HG03066 (cell line): ENCODE measurements around the gene EPN1.

Source experiments
- ATAC-seq: cut with Tn5 transposase; IDR thresholded peaks from one replicate; pipeline ENCODE4 v1.9.1; 2021; ENCODE audit warnings: low read depth; ENCODE audit not compliant: unreplicated experiment

EPN1 gene

DNA sequence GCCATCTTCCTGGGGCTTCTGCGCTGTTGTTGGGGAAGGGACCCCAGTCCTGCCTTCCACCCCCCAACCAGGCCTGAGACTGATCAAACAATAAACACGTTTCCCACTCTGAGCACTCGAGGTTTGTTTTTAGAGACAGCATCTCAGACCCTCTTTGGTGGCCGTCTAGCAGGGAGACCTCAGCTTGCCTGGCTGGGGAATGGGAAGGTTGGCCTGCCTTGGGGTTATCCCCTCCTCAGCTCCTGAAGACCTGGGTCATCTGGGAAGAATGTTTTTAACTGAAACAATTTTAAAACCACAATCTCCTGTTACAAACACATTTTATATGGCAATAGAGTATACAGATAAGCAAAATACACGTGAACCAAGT, 29.5 kb upstream of the EPN1 start:
- ATAC-seq: no peak

DNA sequence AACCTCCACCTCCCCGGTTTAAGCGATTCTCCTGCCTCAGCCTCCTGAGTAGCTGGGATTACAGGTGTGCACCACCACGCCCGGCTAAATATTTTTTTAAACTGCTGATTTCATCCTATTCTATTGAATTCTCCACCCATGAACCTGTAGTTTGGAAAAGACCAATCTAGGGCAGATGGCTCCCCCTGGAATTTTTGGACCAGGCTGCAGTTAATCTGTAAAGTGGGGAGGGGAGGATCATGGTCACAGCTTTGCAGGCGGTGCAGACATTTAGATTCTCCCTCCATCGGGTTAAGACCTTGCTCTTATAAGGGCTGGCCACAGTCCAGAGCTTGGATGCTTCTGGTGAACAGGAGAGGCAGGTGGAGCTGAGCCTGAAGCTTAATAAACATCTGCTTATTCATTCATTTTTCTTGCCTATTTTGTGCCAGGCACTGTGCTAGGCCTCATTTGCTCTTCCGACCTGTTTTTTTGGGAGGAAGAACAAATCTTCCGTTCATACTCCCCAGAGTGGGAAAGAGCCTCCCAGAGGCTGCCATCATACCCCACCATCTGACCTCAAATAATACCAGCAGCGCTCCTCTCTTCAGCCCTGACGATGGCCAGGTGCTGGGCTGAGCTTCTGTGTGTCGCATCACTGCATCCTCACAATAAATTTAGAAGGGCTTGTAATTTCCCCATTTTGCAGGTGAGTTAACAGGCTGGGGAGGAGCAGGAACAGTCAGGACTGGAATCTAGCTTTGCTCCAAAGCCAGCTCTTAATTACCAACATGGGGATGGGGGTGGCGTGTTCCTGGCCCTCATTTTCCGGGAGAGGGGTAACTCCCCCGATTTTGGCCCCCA, 27.9 kb upstream of the EPN1 start:
- ATAC-seq: no peak

DNA sequence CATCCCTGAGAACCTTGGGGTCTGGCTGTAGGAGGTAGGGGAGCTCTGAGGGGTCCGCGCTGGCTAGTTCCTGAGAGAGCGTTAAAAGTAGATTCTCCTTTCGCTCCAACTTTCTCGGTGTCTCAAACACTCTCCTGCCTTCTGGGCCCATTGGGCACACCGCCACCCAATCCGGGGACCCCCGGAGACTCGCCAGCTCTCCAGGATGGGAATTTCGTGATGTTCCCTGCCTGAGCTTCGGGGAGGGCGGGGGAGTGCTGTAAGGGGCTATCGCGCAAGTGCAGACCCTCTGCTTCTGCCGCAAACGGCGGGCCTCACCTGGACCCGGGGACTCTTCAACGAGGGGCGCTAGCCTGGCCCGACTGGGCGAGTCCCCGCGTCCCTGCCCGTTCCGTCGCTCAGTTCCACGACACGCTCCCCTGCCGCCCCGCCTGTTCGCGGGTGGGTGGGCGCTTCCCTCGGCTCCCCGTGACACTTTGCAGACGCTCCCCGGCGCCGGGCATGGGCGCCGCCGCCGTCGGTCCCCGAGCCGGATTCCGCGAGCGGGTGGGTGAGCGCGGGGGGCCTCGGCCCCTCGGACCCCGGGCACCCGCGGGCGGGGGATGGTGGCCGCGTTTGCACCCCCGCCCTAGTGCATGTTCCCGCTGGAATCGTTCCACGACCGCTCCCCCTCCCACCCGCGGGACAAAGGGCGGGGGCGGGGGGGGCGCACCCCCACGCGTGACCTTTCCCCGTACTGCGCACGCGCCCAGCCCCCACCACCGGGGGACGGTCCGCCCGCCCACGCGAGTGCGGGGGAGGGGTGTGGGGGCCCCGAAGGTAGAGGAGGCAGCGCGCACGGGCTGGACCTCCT, 27.1 kb upstream of the EPN1 start, which contains the start of gene CCDC106:
TSS of gene CCDC106 (plus strand) at position 481 of the 853 bp plus-strand sequence. CDS start 835 bp downstream, outside the sequence.
- ATAC-seq: no peak

DNA sequence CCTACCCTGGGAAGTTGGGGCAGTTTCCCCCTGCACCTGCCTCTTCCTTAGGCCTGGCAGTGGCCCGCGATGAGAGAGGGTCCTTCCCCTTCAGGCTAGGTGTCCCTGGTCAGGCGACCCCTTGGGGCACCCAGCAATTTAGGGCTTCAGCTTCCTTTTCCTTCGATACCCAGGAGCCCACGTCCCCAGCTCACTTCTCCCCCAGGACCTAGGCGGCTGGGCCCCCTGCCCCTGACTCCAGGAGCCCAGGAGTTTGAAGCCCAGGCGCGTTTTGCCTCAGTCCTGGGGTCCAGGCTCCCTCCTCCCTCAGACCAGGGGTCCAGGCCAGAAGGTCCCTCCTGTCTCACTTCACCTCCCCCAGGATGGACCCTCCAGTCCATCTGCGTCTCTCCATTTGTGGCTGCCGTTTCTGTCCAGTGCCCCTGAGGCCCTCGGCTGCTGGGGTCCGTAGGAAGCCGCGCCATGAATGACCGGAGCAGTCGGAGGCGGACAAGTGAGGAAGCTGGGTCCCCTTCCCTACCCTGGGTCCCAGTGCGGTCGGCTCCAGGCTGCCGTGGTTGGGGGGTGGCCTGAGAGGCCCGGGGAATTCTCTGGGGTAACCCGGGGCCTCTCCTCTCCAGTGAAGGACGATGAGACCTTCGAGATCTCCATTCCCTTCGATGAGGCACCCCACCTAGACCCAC, 26.3 kb upstream of the EPN1 start:
- ATAC-seq: no peak

DNA sequence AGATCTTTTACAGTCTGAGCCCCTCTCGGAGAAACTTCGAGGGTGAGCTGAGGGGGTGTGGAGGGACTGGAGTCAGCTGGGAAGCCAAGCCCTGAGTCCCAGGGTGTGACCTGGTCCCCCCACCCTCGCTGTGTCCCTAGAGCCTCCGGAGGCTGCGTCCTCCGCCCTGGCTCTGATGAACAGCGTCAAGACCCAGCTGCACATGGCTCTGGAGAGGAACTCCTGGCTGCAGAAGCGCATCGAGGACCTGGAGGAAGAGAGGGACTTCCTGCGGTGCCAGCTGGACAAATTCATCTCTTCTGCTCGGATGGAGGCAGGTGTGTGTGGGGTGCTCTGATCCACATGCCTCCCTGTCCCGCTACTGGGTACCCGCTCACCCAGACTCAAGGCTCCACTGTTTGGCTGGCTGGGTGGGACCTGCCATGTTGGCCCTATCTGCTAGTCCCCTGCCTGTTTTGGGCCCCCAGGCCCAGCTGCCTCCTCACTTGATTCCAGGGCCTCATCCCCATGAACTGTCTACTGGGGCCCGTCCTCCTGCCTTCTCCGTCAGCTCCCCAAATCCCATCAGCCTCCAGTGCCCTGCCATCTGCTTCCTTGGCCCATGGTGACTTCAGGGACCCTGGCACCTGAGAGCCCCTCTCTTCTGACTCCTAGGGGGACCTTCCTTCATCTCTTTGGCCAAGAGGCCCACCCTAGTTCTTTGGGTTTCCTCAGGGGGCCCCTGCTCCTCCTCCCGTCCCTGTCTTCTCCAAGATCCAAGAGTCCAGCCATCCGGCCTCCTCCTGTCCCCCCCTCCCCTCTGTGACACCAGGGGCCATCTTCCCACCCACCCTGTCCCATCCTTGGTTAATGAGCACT, 25.5 kb upstream of the EPN1 start:
- ATAC-seq: no peak

DNA sequence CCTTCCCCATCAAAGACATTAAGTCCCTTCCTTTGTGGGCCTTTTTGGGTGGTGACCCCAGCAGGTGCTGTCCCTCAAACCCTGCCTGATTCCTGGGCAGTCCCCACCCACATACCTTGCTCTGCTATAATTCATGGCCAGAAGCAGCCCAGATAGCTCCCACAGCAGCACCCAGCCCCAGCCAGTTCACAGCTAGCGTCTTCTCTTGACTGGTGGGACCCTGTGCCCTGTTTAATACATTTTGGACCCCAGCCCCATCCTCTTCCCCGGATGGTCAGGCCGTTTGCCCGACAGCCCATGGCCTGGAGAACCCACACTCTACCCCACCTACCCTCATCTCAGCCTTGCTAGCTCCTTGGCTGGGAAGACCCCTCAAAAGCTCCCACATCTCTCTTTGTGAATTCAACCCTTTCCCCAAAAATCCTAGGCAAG, 24.9 kb upstream of the EPN1 start:
- no peak for ATAC-seq

DNA sequence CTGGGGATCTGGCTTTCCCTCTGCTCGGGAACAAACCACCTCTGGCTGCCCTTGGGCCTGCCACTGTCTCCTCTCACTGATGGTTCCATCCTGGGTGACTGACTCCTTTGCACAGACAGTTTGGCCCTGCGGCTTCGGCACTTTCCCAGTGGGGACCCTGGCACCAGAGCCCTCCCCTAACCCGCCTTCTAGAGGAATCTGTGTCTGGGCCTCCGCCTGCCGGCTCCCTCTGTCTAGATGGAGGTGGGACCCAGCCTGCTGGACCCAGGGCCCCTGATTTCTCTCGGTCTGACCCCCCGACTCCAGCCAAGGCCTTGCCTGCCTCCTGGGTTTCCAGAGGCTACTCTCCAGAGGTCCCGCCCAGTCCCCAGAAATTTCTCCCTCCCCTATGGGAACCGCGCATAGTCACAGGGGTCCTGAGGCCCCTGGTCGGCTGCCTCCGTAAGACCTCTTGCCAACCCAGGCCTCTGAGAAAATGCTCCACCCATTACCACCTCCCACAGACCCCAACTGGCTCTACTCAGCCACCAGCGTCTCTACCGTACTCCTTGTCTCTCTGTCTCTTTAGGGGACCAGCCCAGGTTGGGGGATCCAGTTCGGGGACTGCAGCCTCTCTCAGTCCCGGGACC, 24.3 kb upstream of the EPN1 start:
- no peak for ATAC-seq

DNA sequence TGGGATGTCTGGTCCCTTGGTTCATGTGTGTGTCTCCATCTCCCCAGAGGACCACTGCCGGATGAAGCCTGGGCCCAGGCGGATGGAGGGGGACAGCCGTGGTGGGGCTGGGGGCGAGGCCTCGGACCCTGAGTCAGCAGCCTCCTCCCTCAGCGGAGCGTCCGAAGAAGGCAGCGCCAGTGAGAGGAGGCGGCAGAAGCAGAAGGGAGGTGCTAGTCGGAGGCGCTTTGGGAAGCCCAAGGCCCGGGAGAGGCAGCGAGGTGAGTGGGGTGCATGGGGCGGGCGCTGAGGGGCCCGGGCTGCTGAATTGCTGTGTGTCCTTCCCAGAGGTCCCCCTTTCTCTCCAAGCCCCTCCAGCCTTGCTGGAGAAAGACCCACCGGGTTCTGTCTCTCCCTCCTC, 23.8 kb upstream of the EPN1 start:
- ATAC-seq: no peak

DNA sequence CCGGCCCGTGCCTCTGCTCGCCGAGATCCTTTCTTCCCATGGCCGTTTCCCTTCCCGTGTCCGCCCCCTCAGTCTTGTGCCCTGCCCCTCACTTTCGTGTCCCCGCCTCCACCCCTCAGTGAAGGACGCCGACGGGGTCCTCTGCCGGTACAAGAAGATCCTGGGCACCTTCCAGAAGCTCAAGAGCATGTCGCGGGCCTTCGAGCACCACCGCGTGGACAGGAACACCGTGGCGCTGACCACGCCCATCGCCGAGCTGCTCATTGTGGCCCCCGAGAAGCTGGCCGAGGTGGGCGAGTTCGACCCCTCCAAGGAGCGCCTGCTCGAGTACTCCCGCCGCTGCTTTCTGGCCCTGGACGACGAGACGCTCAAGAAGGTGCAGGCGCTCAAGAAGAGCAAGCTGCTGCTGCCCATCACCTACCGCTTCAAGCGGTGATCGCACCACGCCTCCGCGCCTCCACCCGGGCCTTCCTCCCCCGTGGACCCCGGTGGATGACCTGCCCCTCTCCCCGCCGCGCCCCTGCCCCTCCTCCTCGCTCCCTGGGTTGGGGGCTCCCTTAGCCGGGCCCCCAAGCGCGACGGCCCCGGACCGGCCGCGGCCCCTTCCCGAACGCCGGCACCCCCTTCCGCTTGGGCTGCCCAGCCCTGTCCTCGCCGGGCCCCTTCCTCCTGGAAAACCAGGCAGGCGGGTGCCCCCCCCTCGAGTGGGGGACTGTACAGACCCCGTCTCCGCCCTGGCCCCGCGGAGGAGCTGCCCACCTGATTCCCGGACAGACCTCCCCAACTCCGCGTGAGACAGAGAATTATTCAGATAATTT, 22.5 kb upstream of the EPN1 start:
- ATAC-seq: no peak

DNA sequence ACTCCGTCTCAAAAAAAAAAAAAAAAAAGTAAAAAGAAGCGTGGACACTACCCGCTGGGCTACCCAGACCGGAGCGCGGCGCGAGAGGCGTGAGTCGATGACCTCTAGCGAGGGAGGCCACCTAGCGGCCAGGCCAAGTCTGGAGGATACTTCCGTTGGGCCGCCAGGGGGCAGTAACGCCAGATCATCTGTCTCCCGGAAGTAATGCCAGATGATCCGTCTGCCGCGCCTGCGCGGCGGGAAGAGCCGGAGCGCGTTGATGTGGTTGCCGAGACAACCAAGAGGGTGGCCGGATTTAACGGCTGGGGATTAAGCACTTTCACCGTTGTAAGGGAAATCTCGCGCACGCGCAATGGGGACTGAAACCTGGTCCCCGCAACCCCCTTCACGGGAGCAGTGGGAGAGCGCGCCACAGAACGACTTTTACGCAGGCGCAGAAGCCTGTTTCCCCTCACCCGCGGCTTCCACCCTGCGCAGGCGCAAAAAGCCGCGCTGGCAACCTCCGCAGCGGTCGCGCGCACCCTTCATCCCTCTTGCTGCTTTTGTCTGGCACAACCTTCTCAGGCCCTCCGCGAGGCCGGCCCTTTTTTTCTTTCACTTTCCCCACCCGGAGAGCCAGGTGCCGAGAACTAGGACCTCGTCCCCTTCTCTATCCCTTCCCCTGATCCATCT, 21.2 kb upstream of the EPN1 start:
- peak; percentile 38 for ATAC-seq

DNA sequence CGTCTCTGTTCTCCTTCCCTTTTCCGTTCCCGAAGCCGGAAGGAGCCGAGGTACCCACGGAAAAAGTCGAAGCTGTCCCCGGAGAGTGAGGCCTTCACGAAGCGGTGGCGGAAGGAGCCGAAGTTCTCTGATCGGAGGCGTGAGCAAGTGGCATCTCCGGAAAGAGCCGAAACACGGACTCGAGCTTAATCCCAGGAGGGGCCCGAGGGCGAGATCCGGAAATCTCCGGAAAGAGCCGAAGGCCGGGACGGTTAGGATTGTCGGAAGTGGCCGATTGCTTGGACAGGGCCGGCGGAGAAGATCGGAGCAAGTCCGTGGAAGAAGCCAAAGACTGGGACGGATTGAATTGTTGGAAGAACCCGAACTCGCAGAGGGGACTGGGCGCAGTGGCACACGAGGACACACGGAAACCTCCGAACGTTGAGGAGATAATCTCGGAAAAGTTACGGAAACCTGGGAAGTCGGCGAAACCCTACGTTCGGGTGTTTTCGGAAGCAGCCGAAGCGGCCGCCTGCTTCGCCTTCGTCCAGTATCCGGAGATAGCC, 20.6 kb upstream of the EPN1 start:
- peak; percentile 51 for ATAC-seq

DNA sequence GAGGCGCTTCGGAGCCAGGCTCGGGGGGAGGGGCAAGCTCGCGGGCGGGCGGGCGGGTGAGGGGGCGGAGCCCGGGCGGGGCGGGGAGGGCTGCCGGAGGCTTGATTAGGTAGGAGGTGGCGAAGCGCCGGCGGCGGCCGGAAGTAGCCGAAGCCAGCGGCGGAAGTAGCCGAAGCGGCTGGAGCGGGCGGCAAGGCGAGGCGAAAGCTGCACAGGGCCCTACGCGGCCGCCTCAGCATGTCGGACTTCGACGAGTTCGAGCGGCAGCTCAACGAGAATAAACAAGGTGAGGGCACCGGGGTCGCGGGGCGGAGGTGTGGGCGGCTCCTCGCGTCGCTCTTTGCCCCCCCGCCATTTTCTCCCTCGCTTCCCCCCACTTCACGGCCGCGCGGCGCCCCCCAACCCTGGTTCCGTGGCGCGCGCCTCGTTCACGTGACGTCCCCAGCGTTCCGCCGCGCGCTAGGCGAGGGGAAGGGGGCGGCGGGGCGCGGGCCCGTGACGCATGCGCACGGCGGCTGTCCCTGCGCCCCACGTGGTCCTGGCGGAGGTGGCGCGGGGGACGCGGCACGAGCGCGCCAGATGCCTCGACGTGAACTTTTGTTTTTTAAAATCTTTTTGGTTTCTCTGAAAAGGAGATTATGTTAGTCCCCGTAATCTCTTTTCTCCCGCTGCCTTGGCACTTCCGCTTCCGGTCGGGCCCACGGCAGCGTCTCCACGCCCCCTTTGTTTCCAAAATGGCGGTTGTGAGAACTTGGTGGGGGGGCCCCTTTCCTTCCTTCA, 20.0 kb upstream of the EPN1 start, which contains the start of gene U2AF2:
TSS of gene U2AF2 (plus strand) at position 168 of the 780 bp plus-strand sequence. CDS start at position 238, 70 bp downstream.
- peak; percentile 35 for ATAC-seq

DNA sequence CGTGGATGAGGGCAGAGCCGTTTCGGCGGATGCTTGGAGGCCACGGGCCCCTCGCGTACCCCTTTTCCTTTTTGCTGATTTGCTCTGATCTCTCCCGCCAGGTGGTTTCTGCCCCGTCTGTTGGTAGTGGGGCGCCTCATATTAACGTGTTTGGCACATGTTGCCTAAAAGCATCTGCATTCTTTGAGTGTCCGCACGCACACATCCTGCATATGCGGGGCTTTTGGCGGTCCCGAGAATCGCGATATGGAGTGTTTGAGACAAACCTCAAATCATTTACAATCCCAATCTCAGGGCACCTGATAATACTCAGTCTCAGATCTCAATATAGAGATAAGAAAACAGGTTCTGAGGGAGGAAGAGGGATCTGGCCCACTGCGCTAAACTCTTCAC, 19.4 kb upstream of the EPN1 start:
- no peak for ATAC-seq

DNA sequence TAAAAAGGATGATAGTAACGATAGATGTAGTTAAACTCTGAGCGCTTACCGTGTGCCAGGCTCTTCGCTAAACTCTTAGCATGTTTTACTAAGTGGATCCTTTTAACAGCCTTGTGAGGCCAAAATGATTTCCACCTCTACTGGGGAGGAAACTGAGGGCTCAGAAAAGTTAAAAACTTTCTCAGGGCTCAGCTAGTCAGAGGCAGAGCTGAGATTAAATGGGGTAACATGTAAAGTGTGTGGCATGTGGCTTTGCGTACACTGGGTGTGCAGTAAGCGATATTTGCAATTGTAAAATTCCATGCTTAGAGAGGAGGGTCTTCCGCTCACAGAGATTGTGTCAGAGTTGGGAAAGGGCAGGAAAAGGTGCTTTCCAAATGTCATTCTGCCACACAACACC, 18.5 kb upstream of the EPN1 start:
- no peak for ATAC-seq

DNA sequence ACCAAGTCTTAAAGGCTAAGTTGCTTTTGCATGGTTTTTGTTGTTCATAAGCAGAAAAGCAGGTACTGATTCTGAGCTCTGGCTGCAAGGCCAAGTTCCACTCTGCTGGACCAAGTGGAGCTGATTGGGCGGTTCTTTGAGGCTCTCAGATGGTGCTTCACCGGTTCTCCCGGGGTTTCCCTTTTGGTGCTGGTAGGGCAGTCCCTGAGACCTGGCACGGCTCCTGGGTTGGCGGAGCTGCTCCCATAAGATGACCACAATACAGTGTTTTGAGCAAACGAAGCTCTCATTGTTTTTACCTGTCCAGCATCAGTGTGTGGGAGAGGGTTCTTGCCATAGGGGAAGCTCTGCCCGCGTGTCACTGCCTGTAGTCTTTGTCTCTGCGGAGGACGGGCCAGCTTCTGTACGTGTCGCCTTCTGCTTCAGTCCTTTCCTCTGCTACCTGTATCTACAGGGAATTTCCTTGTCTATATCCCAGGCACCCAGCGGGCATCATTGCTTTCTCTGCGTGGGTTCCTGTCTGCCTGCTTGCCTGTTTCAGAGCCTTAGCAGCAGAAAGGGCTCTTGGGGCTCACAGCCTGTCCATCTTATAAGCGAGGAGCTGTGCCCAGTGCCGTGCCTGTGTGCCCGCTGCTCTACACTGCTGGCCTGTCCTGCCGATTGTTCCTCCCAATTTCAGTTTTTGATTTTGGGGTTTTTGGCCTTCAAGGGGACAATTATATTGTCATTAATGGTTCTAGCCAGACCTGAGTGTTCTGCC, 17.9 kb upstream of the EPN1 start:
- ATAC-seq: no peak

DNA sequence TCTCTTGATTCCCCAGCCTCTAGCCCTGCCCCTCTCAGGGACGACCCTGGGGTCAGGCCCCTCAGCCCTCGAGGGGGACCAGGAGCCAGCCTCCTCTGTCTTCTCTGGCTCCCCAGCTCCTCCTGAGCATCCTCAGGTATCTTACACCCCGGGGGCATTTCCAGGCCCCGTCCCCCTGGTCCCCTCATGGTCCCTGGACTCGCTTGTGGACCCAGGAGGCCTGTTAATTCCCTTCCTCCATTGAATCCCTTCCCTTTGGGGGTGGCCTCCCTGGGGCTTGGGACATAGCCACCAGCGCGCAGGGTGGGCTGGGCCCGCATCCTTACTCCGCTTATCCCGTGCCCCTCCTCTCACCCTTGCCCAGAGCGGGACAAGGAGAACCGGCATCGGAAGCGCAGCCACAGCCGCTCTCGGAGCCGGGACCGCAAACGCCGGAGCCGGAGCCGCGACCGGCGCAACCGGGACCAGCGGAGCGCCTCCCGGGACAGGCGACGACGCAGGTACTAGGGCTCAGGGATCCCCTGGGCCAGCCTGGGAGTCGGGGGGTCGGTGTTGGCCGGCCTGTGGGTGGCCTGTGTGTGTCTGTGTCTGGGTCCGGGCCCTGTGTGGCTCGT, 16.1 kb upstream of the EPN1 start:
- ATAC-seq: no peak
